ENCODE results near the gene KCNK10. TPM values are rescaled to one million over a fixed set of nuclear protein-coding genes. Genes with fewer than 3 reads are reported as not detected.

Gene KCNK10
- total RNA-seq, 2 experiments from 2014 or later: not detected

DNA sequence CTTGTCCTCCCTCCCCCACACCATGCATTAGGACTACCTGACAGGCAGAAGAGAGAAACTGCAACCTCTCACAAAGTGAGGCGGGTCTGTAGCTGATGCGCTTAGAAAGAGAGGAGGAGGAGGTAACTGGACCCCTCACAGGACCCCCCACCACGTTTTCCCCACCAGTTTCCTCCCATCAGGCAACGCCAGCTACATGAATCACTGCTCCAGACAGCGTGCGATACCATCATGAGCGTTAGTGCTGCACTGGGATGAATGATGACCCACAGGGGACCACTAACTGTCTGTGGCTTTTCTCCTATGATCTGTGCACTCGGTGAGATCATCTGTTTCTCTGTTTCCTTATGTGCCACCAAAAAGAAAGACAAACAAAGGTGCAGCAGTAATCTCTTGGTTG is 77.7 kb downstream of the KCNK10 start:
- H3K27me3 ChIP-seq (ENCODE audit: control insufficient read depth in 1 of 2, insufficient read depth in 2 of 2, low read length in 2 of 2): peaks cover 11% of the 10 kb centered on the region in 2 experiments
- no peaks in the 10 kb centered on the region for H3K9me3 ChIP-seq (ENCODE audit: control insufficient read depth in 1 of 2, insufficient read depth in 1 of 2, low read length in 2 of 2)
- intact Hi-C loops (cut with DNase I, micrococcal nuclease): no loop called here
- H3K4me3 ChIP-seq (ENCODE audit: low read length): no peak overlapping the region
- no peak for ATAC-seq (ENCODE audit: poor library complexity)
- no peak overlapping the region for H3K27ac Mint-ChIP-seq
- no peak overlapping the region for H3K27ac ChIP-seq (ENCODE audit: low read depth in 1 of 2, low read length in 2 of 2)
- no peaks in the 10 kb centered on the region for H3K4me1 Mint-ChIP-seq (ENCODE audit: low read depth)
- TF ChIP-seq, protein P1, sequence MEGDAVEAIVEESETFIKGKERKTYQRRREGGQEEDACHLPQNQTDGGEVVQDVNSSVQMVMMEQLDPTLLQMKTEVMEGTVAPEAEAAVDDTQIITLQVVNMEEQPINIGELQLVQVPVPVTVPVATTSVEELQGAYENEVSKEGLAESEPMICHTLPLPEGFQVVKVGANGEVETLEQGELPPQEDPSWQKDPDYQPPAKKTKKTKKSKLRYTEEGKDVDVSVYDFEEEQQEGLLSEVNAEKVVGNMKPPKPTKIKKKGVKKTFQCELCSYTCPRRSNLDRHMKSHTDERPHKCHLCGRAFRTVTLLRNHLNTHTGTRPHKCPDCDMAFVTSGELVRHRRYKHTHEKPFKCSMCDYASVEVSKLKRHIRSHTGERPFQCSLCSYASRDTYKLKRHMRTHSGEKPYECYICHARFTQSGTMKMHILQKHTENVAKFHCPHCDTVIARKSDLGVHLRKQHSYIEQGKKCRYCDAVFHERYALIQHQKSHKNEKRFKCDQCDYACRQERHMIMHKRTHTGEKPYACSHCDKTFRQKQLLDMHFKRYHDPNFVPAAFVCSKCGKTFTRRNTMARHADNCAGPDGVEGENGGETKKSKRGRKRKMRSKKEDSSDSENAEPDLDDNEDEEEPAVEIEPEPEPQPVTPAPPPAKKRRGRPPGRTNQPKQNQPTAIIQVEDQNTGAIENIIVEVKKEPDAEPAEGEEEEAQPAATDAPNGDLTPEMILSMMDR (IDR thresholded peaks at IDR 0.05): no peak
- H3K4me1 ChIP-seq (ENCODE audit: insufficient read depth, low read length): no peaks in the 10 kb centered on the region
- H3K36me3 Mint-ChIP-seq (ENCODE audit: low read depth): no peaks in the 10 kb centered on the region
- DNase-seq: no peak
- ChIA-PET POLR2A (interaction anchor here (0.6 kb wide), 1 partner anchor 21 kb away, joined by 3 read pairs; no protein-coding TSS in a partner anchor), CTCF (no interaction called here)
- H3K36me3 ChIP-seq (ENCODE audit: insufficient read depth, low read length): no peaks in the 10 kb centered on the region
- no peaks in the 10 kb centered on the region for H3K9me3 Mint-ChIP-seq
- peaks cover 69% of the 10 kb centered on the region for H3K27me3 Mint-ChIP-seq
- no peak overlapping the region for H3K4me3 Mint-ChIP-seq

DNA sequence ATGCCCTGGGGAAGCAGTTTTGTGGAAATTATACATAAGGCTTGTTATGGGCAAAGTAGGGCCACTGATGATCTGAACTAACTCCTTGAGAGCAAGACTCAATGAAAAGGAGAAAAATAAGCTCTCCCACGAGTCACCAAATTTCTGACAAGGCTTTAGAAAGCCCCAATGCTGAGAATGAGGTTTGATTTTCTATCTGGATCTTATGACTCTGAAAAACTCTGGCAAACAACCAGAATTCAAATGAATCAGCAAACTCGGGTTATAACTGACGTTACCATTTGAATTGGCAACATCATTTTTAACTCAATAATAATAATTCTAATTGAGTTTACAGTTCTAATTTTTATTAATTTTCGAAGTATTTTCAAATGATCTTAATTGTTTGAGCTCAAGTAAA is 79.1 kb downstream of the KCNK10 start:
- CTCF ChIA-PET: no interaction called here

DNA sequence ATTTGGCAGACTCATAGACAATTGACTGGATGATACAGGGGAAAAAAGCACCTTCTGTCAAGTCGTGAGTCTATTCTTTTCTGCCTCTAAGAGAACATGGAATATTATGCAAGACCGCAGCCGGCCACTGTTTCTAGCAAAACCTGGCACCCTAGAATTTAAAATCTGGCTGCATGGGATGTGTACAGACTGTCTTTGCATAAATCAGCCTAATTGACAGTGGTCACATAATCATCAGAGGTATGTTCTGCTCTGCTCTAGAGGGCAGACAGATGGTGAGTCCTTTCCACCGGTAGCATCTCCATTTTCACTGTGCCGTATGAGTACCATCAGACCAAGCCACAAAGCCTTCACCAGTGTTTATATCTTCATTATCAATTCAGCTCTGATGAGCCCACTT is 80.6 kb downstream of the KCNK10 start:
- Histone ChIP-seq H3K27ac (ENCODE audit: low read depth in 1 of 2, low read length in 2 of 2) (no peak overlapping the region), H3K4me1 (ENCODE audit: insufficient read depth, low read length) (no peaks in the 10 kb centered on the region), H3K27me3 (ENCODE audit: control insufficient read depth in 1 of 2, insufficient read depth in 2 of 2, low read length in 2 of 2) (peaks cover 6 to 11% of the 10 kb centered on the region in 2 experiments), H3K4me3 (ENCODE audit: low read length) (no peak overlapping the region), H3K9me3 (ENCODE audit: control insufficient read depth in 1 of 2, insufficient read depth in 1 of 2, low read length in 2 of 2) (no peaks in the 10 kb centered on the region), H3K36me3 (ENCODE audit: insufficient read depth, low read length) (no peaks in the 10 kb centered on the region)
- POLR2A ChIA-PET: no interaction called here
- no peaks in the 10 kb centered on the region for H3K9me3 Mint-ChIP-seq
- H3K36me3 Mint-ChIP-seq (ENCODE audit: low read depth): no peaks in the 10 kb centered on the region
- H3K4me3 Mint-ChIP-seq: no peak overlapping the region
- no peak overlapping the region for H3K27ac Mint-ChIP-seq
- intact Hi-C loops (cut with DNase I, micrococcal nuclease): no loop called here
- CTCF ChIA-PET: no interaction called here
- no peaks in the 10 kb centered on the region for H3K4me1 Mint-ChIP-seq (ENCODE audit: low read depth)
- ATAC-seq (ENCODE audit: poor library complexity) (no peak), DNase-seq (no peak)
- H3K27me3 Mint-ChIP-seq: peaks cover 67% of the 10 kb centered on the region
- TF ChIP-seq, protein P1 (IDR thresholded peaks at IDR 0.05): no peak

More for the DNA sequence above, 79.1 kb downstream of the KCNK10 start:
- peaks cover 6 to 11% of the 10 kb centered on the region in 2 experiments for H3K27me3 ChIP-seq (ENCODE audit: control insufficient read depth in 1 of 2, insufficient read depth in 2 of 2, low read length in 2 of 2)
- no peak overlapping the region for H3K27ac ChIP-seq (ENCODE audit: low read depth in 1 of 2, low read length in 2 of 2)
- H3K27me3 Mint-ChIP-seq: peaks cover 74% of the 10 kb centered on the region
- TF ChIP-seq, protein P1 (IDR thresholded peaks at IDR 0.05): no peak
- H3K36me3 Mint-ChIP-seq (ENCODE audit: low read depth): no peaks in the 10 kb centered on the region
- H3K36me3 ChIP-seq (ENCODE audit: insufficient read depth, low read length): no peaks in the 10 kb centered on the region
- intact Hi-C loops (cut with DNase I, micrococcal nuclease): no loop called here
- ATAC-seq (ENCODE audit: poor library complexity) (no peak), DNase-seq (no peak)
- no peaks in the 10 kb centered on the region for H3K9me3 ChIP-seq (ENCODE audit: control insufficient read depth in 1 of 2, insufficient read depth in 1 of 2, low read length in 2 of 2)
- no peak overlapping the region for H3K27ac Mint-ChIP-seq
- H3K9me3 Mint-ChIP-seq: no peaks in the 10 kb centered on the region
- no peak overlapping the region for H3K4me3 ChIP-seq (ENCODE audit: low read length)
- POLR2A ChIA-PET: no interaction called here
- H3K4me1 Mint-ChIP-seq (ENCODE audit: low read depth): no peaks in the 10 kb centered on the region
- H3K4me1 ChIP-seq (ENCODE audit: insufficient read depth, low read length): no peaks in the 10 kb centered on the region
- no peak overlapping the region for H3K4me3 Mint-ChIP-seq
